GM21717 (cell line): ENCODE results near the gene USP9Y.

Experiments used
- ATAC-seq: cut with Tn5 transposase; IDR thresholded peaks from one replicate; pipeline ENCODE4 v1.9.1; 2021; ENCODE audit warnings: mild to moderate bottlenecking, moderate library complexity; ENCODE audit not compliant: unreplicated experiment

Gene USP9Y

GRCh38 chrY:12756021-12756420 lies 55.0 kb downstream of the USP9Y start:
- no peak for ATAC-seq

- ATAC-seq = no peak
Observed at GRCh38 chrY:12765976-12766375, 64.9 kb downstream of the USP9Y start.

GRCh38 chrY:12784521-12784920 lies 83.5 kb downstream of the USP9Y start:
- no peak for ATAC-seq

- ATAC-seq = no peak
Observed at GRCh38 chrY:12793999-12794398, 93.0 kb downstream of the USP9Y start.

GRCh38 chrY:12808046-12808445 lies 107.0 kb downstream of the USP9Y start:
- ATAC-seq = no peak

- no peak for ATAC-seq
Observed at GRCh38 chrY:12809034-12809433, 108.0 kb downstream of the USP9Y start.

- ATAC-seq = no peak
Observed at GRCh38 chrY:12823408-12823807, 122.4 kb downstream of the USP9Y start.

GRCh38 chrY:12826791-12827190 lies 125.8 kb downstream of the USP9Y start:
- no peak for ATAC-seq

- no peak for ATAC-seq
Observed at GRCh38 chrY:12833284-12833683, 132.3 kb downstream of the USP9Y start.

GRCh38 chrY:12837550-12837949 lies 136.5 kb downstream of the USP9Y start:
- ATAC-seq = no peak

- no peak for ATAC-seq
Observed at GRCh38 chrY:12841368-12841767, 140.3 kb downstream of the USP9Y start.

- ATAC-seq = no peak
Observed at GRCh38 chrY:12846793-12847192, 145.8 kb downstream of the USP9Y start.

GRCh38 chrY:12855791-12856275 lies 154.8 kb downstream of the USP9Y start:
- no peak for ATAC-seq

- ATAC-seq = no peak
Observed at GRCh38 chrY:12867960-12868359, 166.9 kb downstream of the USP9Y start.

GRCh38 chrY:12896973-12897372 lies 195.9 kb downstream of the USP9Y start:
- no peak for ATAC-seq

GRCh38 chrY:12898604-12899003 lies 197.6 kb downstream of the USP9Y start:
- ATAC-seq = no peak

- ATAC-seq = no peak
Observed at GRCh38 chrY:12904618-12905516, 203.8 kb downstream of the USP9Y start, which contains the start of gene DDX3Y. TSS of gene DDX3Y (plus strand) at chrY:12904868. CDS start at chrY:12904937, 69 bp downstream.

GRCh38 chrY:12905517-12905872 lies 204.5 kb downstream of the USP9Y start:
- ATAC-seq = no peak

- no peak for ATAC-seq
Observed at GRCh38 chrY:12905895-12906294, 204.9 kb downstream of the USP9Y start.
